GM21576 (cell line): ENCODE data around the gene IL4.

ENCODE experiments used
- ATAC-seq: cut with Tn5 transposase; IDR thresholded peaks from one replicate; pipeline ENCODE4 v1.9.1; 2021; ENCODE audit warnings: mild to moderate bottlenecking, moderate library complexity; ENCODE audit not compliant: unreplicated experiment

IL4 gene

GRCh38 chr5:132669966-132670882, 3.6 kb upstream of the IL4 start:
- ATAC-seq, result no peak

GRCh38 chr5:132671000-132671399, 2.8 kb upstream of the IL4 start:
- ATAC-seq, result no peak

DNA sequence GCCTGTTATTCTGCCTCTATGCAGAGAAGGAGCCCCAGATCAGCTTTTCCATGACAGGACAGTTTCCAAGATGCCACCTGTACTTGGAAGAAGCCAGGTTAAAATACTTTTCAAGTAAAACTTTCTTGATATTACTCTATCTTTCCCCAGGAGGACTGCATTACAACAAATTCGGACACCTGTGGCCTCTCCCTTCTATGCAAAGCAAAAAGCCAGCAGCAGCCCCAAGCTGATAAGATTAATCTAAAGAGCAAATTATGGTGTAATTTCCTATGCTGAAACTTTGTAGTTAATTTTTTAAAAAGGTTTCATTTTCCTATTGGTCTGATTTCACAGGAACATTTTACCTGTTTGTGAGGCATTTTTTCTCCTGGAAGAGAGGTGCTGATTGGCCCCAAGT, 301 bp upstream of the IL4 start:
- ATAC-seq, result no peak

DNA sequence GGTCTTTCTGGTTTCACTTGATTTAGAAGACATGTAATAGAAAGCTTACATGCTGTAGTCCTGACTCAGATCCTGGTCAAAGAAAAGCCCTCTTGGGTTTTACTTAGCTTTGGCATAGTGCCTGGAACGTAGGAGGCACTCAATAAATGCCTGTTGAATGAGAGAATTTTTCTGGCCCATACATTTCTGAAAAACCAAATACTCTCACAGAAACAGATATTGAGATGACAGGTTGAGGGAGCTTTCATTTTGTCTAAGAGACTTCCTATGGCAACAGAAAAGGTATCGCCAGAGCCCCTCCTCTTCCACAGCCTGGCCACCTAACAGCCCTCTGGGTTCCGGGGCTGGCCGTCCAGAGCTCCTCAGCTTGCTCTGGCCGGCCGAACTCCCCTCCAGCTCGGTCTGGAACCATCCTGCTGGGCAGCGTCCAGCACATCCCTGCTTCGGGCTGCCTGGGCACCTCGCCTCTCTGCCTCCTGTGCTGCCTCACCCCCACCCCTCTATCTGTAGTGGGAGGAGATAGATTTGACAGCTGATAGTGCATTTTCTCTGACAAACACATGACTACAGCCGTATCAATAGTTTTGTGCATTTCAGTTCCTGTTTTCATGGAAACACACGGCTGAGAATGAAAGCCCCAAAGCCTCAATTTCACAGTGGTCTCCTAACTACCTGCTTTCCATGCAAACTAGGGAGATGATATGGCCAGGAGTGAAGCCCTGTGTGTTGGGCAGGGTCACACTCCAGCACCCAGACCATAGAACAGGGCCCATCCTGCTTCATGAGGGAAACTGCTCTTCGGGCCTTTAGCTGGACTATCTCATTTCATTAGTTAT, 1.1 kb downstream of the IL4 start:
- ATAC-seq, result peak; percentile 66

- ATAC-seq, result no peak
Measured at GRCh38 chr5:132675936-132676689, 2.3 kb downstream of the IL4 start.

GRCh38 chr5:132677191-132677590, 3.4 kb downstream of the IL4 start:
- no peak for ATAC-seq

DNA sequence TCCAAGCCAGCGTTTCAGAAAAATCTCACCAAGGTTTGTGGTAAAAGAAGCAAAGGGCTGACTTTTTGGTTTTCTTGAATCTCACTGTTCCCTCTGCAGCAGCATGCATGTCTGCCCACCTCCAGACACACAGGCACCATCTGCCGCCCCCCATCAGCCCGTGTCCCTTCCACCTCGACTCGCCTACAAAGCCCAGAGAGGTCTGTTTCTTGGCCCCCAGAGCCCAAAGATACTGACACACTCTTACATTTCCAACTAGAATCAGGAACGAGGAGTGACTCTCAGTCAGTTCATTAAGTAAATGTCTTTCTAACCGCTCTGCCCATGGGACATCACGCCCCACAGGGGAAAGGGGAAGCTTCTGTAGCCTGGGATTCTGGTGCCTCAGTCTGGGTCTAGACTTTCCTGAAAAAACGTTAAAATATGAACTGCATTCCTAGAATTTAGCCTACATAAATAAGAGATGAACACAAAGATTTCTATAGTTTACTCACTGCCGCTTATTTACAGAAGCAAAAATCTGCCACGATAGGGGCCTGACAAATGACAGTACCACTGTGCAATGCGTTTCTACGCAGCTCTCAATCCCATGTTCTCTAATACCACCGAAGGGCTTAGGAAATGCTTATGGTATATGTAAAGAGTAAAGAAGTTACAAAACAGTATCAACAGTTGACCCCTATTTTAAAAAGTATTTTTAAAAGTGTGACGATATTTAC, 4.1 kb downstream of the IL4 start:
- ATAC-seq, result no peak

- no peak for ATAC-seq
Measured at GRCh38 chr5:132678735-132679134, 4.9 kb downstream of the IL4 start.

- no peak for ATAC-seq
Measured at GRCh38 chr5:132679166-132679565, 5.4 kb downstream of the IL4 start.

DNA sequence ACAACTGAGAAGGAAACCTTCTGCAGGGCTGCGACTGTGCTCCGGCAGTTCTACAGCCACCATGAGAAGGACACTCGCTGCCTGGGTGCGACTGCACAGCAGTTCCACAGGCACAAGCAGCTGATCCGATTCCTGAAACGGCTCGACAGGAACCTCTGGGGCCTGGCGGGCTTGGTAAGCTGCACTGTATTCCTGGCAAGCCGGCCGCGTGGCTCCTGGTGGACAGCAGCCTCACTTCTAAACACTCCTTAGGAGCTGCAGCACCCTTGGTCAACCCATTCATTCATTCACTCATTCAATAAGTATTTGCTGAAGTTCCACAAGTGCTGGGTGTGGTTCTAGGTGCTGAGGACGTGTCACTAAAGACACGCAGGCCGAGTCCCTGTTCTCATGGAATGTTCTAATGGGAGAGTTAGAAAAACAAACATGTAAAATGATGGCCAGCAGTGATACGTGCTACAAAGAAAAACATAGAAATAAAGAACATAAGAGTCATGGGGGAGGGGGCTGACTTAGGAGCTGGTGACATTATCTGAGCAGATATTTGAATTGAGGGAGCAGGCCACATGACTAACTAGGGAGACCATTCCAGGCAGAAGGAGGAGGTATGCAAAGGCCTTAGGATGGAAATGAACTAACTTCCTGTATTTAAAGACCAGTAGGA, 6.1 kb downstream of the IL4 start:
- ATAC-seq, result no peak

- no peak for ATAC-seq
Measured at GRCh38 chr5:132680780-132681475, 7.1 kb downstream of the IL4 start.

GRCh38 chr5:132681476-132681831, 7.7 kb downstream of the IL4 start:
- no peak for ATAC-seq

GRCh38 chr5:132681983-132682382, 8.2 kb downstream of the IL4 start:
- no peak for ATAC-seq

DNA sequence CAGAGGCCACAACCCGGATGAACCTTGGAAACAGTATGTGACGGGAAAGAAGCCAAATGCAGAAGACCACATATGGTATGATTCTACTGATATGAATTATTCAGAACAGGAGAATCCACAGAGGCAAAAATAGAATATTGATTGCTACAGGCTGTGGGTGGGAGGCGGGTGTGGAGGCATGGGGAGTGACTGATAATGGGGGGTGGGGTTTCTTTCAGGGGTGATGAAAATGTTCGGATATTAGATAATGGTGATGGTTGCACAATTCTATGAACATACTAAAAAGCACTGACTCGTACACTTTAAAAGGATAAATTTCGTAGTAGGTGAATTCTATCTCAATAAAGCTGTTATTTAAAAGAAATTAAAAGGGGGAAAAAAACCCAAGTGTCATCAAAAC, 10.7 kb downstream of the IL4 start:
- ATAC-seq, result no peak

- ATAC-seq, result no peak
Measured at GRCh38 chr5:132684922-132685720, 11.3 kb downstream of the IL4 start.

DNA sequence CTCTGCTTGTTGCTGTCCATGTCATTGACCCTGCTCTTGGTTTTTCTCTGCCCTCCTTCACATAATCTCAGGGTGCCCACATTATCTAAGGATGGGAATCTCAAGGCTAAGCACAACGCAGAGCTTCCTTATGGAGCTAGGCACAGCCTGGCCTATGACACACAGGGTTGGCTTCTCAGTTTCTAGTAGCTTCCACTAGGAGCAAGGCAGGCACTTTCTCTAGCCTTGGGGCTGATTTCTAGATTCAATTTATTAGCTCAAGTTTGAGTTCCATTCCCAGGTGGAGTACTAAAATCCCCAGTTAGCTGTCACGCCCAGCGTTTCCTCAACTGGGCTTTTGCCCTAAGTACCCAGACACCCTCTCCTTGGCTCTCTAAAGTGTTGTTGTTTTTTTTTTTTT, 12.4 kb downstream of the IL4 start:
- ATAC-seq, result no peak

DNA sequence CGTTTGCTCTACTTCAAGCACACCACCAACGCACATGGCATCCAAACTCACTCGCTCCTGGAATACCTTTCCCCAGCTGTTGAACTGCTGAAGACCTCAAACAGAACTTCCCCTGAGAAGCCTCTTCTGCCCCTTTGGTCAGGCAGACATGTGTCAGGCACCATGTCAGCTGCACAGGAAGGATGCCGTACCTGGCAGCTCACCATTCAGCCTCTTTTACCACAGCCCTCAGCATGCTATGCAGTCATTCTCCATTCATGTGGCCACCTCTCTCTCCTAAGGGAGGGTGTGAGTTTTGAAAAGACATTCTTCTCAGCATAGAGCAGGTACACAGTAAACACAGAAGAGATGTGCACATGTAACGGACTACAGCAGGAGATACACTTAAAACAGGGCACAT, 14.2 kb downstream of the IL4 start:
- ATAC-seq, result no peak

DNA sequence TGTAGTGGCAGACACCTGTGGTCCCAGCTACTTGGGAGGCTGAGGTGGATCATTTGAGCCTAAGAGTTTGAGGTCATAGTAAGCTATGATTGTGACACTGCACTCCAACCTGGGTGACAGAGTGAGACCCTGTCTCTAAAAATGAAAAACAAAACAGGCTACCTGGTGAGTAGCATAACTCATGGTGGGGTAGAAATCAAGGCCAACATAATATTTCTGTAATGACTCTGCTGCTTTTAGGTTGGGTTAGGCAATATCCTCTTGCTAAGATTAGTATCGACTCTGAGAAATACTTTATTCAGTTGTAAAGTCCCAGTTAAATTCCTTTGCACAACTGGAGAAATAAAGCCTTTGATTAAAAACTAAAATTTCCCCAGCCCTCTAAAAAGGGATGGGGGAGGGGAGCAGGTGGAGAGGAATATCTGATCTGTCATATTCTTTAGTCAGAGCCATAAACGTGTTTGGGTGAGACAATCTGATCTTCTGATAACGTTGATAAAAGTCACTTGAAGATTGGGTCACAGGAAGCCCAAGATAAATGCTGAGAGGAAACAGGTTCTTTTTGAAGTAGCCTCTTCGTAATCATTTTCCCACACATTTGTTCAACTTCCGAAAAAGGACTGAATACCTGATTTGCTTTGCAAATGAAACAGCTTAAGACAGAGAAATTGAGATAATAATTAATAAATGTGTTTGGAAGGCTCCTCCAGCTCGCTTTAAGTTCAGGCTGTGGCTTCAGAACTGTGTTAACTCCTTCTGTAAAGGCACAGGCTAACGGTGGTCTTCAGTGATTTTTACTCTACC, 14.9 kb downstream of the IL4 start:
- ATAC-seq, result no peak
